TTC549 (cell line): ENCODE results near the gene CC2D1A.
"Not testable (repeated sequence)": the region's sequence is repeated elsewhere in the genome, so short reads cannot be mapped to it uniquely, and the experiment has no call there.

Experiments used
- FAIRE-seq: peaks from 2 replicates; lab custom pipeline; 2012; peaks lifted over from hg19 to GRCh38; lab: Jason Lieb, UNC

Gene CC2D1A

DNA sequence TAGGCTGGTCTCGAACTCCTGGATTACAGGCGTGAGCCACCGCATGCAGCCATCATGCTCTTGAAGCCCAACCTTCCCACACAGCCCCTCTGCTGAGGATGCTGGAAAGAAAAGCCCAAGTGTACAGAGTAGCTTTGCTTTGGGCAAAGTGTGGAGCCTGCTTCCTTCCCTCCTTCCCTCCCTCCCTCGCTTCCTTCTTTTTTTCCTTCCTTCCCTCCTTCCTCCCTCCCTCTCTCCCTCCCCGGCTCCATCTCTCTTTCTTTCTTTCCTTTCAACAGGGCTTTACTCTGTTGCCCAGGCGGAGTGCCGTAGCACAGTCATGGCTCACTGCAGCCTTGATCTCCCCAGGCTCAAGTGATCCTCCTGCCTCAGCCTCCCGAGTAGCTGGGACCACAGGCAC, 2.7 kb downstream of the CC2D1A start:
- FAIRE-seq, result no peak

GRCh38 chr19:13909430-13909829, 3.4 kb downstream of the CC2D1A start:
- no peak for FAIRE-seq

- FAIRE-seq, result no peak
These were observed 7.4 kb downstream of the CC2D1A start for GRCh38 chr19:13913352-13913751.

DNA sequence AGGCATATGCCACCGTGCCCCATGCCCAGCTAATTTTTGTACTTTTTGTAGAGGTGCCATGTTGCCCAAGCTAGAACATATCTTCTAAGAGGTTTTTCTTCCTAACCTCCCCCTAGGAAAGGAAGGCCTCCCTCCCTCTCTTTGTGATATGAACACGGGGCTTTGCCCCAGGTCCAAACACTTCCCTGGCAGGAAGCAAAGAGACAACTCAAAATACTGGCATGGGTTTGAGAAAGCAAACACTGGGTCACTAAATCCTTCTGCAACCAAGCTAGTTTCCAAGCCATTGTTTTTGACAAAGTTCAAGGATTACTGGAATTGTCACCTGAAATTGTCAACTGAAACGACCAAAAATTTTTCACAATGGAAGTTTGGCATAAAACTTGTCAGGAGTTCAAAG, 8.8 kb downstream of the CC2D1A start:
- no peak for FAIRE-seq

- FAIRE-seq, result no peak
These were observed 11.9 kb downstream of the CC2D1A start for GRCh38 chr19:13917888-13918406.

GRCh38 chr19:13918726-13919411, 12.9 kb downstream of the CC2D1A start:
- FAIRE-seq, result no peak

- FAIRE-seq, result no peak
These were observed 14.5 kb downstream of the CC2D1A start for GRCh38 chr19:13920524-13920923.

- peak; percentile 89 for FAIRE-seq
These were observed 15.1 kb downstream of the CC2D1A start for GRCh38 chr19:13920940-13921747.

DNA sequence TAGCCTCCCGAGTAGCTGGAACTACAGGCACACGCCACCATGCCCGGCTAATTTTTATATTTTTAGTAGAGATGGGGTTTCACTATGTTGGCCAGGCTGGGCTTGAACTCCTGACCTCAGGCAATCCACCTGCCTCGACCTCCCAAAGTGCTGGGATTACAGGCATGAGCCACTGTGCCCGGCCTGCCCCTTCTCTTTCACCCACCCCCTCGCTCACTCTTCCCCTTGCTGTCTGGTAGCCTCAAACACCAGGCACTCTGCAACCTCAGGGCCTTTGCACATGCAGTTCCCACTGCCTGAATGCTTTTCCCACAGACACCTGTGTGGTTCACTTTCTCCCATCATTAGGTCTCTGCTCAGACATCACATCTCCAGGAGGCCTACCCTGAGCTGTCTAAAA, 16.1 kb downstream of the CC2D1A start:
- not testable (repeated sequence) for FAIRE-seq

- FAIRE-seq, result no peak
These were observed 17.4 kb downstream of the CC2D1A start for GRCh38 chr19:13923194-13923987.

GRCh38 chr19:13926010-13926409, 20.0 kb downstream of the CC2D1A start:
- FAIRE-seq, result no peak

DNA sequence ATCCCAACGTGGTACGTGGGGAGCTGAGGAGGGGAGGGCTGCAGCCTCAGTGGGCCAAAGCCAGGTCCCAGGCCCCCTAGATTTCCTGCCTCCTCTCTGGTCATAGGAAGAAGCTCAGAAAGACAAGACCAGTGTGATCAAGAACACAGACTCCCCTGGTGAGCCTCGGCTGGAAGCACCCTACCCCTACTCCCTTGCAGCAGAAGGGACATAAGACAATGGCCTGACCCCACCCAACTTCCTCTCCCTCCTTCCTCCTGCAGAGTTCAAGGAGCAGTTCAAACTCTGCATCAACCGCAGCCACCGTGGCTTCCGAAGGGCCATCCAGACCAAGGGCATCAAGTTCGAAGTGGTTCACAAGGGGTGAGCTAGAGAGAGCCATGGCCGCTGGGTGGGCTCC, 20.7 kb downstream of the CC2D1A start:
- FAIRE-seq, result no peak

- no peak for FAIRE-seq
These were observed 23.3 kb downstream of the CC2D1A start for GRCh38 chr19:13929340-13929739.

DNA sequence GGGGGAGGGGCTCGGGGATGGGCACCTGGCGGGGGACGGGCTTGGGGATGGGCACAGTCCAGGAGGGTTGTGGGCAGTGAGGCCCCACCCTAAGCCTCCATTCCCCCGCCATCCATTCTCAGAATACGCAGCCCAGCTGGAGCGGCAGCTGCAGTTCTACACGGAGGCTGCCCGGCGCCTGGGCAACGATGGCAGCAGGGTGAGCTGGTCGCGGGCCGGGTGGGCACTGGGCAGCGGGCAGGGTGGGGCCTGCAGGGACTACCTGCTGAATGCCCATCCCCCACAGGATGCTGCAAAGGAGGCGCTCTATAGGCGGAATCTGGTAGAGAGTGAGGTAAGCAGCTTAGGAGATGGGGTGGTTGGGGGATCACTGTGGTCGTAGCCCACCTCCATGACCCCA, 24.0 kb downstream of the CC2D1A start:
- FAIRE-seq, result no peak

- no peak for FAIRE-seq
These were observed 24.4 kb downstream of the CC2D1A start for GRCh38 chr19:13930402-13930801.

GRCh38 chr19:13931391-13932148, 25.6 kb downstream of the CC2D1A start:
- FAIRE-seq, result no peak

DNA sequence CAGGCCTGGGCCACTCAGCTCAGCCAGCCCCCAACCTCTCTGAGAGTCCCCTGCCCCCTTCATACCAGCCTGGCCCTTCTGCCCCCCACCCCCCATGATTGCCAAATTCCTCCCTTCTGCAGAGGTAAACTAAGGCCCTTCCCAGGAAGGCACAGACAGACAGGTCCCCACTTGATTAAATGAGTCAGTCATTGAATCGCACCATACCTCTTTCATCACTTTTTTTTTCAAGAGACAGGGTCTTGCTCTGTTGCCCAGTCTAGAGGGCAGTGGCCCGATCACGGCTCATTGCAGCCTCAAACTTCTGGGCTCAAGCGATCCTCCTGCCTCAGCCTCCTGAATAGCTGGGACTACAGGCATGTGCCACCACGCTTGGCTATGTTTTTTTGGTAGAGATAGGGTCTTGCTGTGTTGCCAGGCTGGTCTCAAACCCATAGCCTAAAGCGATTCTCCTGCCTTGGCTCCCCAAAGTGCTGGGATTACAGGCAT, 26.2 kb downstream of the CC2D1A start:
- no peak for FAIRE-seq

DNA sequence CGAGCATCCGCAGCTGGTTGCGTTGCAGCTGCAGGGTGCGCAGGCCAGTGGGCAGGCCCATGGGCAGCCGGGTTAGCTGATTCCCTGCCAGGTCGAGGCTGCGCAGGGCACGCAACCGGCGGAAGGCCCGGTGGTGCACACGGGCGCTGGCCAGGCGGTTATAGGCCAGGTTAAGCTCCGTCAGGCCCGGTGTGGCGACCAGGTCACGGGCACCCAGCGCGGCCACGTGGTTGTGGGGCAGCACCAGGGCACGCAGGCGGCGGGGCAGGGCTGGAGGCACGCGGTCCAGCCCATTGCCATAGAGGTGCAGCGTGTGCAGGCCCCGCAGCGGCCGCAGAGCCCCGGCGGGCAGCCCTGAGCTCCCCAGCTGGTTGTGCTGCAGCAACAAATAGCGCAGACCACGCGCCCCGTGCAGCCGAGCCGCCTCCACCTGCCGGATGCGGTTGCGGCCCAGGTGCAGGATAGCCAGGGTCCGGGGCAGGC, 27.0 kb downstream of the CC2D1A start:
- no peak for FAIRE-seq

GRCh38 chr19:13934785-13935109, 28.7 kb downstream of the CC2D1A start:
- FAIRE-seq, result no peak

GRCh38 chr19:13935765-13936510, 29.9 kb downstream of the CC2D1A start:
- FAIRE-seq, result no peak
